MM.1S (cell line): ENCODE data around the gene MSRB1.

Experiments used
- CTCF ChIP-seq: fragments of 300-600 bp; sonication (generic); IDR thresholded peaks from 2 replicates; pipeline ENCODE4 v1.5.1; 2016; ENCODE audit warnings: antibody characterized with exemption, low read length, mixed read lengths
- EZH2phosphoT487 ChIP-seq: fragments of 300-600 bp; sonication (generic); IDR thresholded peaks from 2 replicates; pipeline ENCODE4 v1.6.1; 2018; ENCODE audit warnings: antibody characterized with exemption, low read length

- TF ChIP-seq CTCF (no peak), EZH2phosphoT487 (no peak)
These were observed 29.5 kb upstream of the MSRB1 start for GRCh38 chr16:1972490-1972877.
